Mammary epithelial cell (primary cell): ENCODE results near the gene MRPL41.

Experiments used
- CTCF ChIP-seq, 2 donors: IDR thresholded peaks in 1 of 2; conservative IDR thresholded peaks in 1 of 2; 2 replicates each; pipeline ENCODE4 v1.5.1; 2011 to 2012; ENCODE audit warnings: inconsistent platforms in 2 of 2, low read length in 2 of 2, mild to moderate bottlenecking in 2 of 2, control low read depth in 1 of 2, low read depth in 1 of 2; ENCODE audit not compliant: insufficient read depth in 1 of 2; ENCODE audit errors: extremely low read depth in 1 of 2
- EZH2 ChIP-seq: IDR thresholded peaks from 2 replicates; pipeline ENCODE4 v1.6.1; 2012; ENCODE audit warnings: low read length, inconsistent platforms, borderline replicate concordance

DNA sequence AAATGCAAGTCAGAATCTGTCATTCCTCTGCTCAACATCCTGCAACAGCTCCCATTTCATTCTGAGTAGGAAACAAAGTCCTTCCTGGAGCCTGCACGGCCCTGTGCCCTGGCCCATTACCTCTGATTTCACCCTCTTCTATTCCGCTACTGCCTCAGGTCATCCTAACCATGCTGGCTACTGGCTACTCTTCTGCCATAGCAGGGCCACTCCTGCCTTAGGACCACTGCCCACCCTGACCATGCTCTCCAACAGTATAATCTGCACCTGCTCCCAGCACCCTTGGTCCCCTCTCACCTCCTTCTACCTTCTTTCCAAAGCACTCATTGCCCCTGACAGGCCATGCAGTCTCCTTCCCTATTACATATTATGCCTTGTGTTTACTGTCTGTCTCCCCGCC is 18.9 kb downstream of the MRPL41 start:
- TF ChIP-seq CTCF (conservative IDR thresholded peaks at IDR 0.05 in 1 of 2, IDR thresholded peaks at IDR 0.05 in 1 of 2; ENCODE audit: extremely low read depth in 1 of 2, insufficient read depth in 1 of 2, low read depth in 1 of 2, low read length in 2 of 2), result no peak
- no peak for TF ChIP-seq EZH2
